Astrocyte (in vitro differentiated cells and primary cell): Measurements from ENCODE around the gene PKNOX2.

Experiments
- CTCF ChIP-seq: IDR thresholded peaks from 2 replicates; pipeline ENCODE4 v1.5.1; 2011; ENCODE audit warnings: low read depth, mild to moderate bottlenecking, inconsistent platforms, low read length, moderate library complexity; ENCODE audit not compliant: insufficient read depth
- EZH2 ChIP-seq: IDR thresholded peaks from 2 replicates; pipeline ENCODE4 v1.6.1; 2012; ENCODE audit warnings: mild to moderate bottlenecking, low read length, inconsistent platforms; ENCODE audit not compliant: insufficient read depth

- TF ChIP-seq CTCF (no peak), EZH2 (no peak)
Measured at GRCh38 chr11:125328225-125328580, 163.7 kb downstream of the PKNOX2 start.
